Mesodermal cell (in vitro differentiated cells): ENCODE results near the gene SLIT3.

Experiments used
- H3K27ac ChIP-seq: 2 replicates; pipeline ENCODE4 v1.7.0; 2013; ENCODE audit warnings: mild to moderate bottlenecking, low read depth, low read length, moderate library complexity; ENCODE audit not compliant: severe bottlenecking
- H3K36me3 ChIP-seq: 2 replicates; pipeline ENCODE4 v1.7.1; 2013; ENCODE audit warnings: mild to moderate bottlenecking, low read length, moderate library complexity; ENCODE audit not compliant: control insufficient read depth, insufficient read depth
- H3K4me1 ChIP-seq: one replicate; pipeline ENCODE4 v1.7.1; 2013; ENCODE audit warnings: mild to moderate bottlenecking, low read length; ENCODE audit not compliant: insufficient read depth, control insufficient read depth, poor library complexity, severe bottlenecking
- H3K4me3 ChIP-seq: 2 replicates; pipeline ENCODE4 v1.7.0; 2013; ENCODE audit warnings: low read length, control low read depth, mild to moderate bottlenecking; ENCODE audit not compliant: insufficient read depth, poor library complexity, severe bottlenecking; ENCODE audit errors: extremely low read depth
- H3K9me3 ChIP-seq: 2 replicates; pipeline ENCODE4 v1.7.1; 2013; ENCODE audit warnings: mild to moderate bottlenecking, low read length, moderate library complexity; ENCODE audit not compliant: control insufficient read depth
- WGBS, 2 experiments: methylation state at CpG; one replicate each; pipeline ENCODE4 v1.1.5; 2013; ENCODE audit warnings: missing lambda C conversion rate in 2 of 2; ENCODE audit not compliant: insufficient coverage in 2 of 2; 5-methylcytosine and 5-hydroxymethylcytosine counted together

Gene SLIT3

GRCh38 chr5:169083394-169084018 lies 217.4 kb downstream of the SLIT3 start:
- peaks cover 5% of the 10 kb centered on the region for H3K4me1 ChIP-seq
- no peaks in the 10 kb centered on the region for H3K9me3 ChIP-seq
- 70 to 76% methylated on average over 6 to 8 of the region's 8 CpGs for WGBS, 2 experiments
- H3K27ac ChIP-seq = no peak overlapping the region
- no peak overlapping the region for H3K4me3 ChIP-seq
- no peaks in the 10 kb centered on the region for H3K36me3 ChIP-seq

- Histone ChIP-seq H3K4me1 (peaks cover 5% of the 10 kb centered on the region), H3K27ac (no peak overlapping the region), H3K36me3 (no peaks in the 10 kb centered on the region), H3K4me3 (no peak overlapping the region), H3K9me3 (no peaks in the 10 kb centered on the region)
- WGBS, 2 experiments = 78 to 81% methylated on average over 8 to 9 of the region's 9 CpGs
These were observed 219.8 kb downstream of the SLIT3 start for GRCh38 chr5:169081000-169081724.

GRCh38 chr5:169080448-169080911 lies 220.5 kb downstream of the SLIT3 start:
- no peak overlapping the region for H3K4me3 ChIP-seq
- H3K36me3 ChIP-seq = no peaks in the 10 kb centered on the region
- H3K9me3 ChIP-seq = no peaks in the 10 kb centered on the region
- H3K27ac ChIP-seq = no peak overlapping the region
- peaks cover 5% of the 10 kb centered on the region for H3K4me1 ChIP-seq
- 83 to 84% methylated on average over 5 to 6 of the region's 6 CpGs for WGBS, 2 experiments

GRCh38 chr5:169079697-169080096 lies 221.2 kb downstream of the SLIT3 start:
- Histone ChIP-seq H3K4me3 (no peak overlapping the region), H3K36me3 (no peaks in the 10 kb centered on the region), H3K4me1 (peaks cover 5% of the 10 kb centered on the region), H3K9me3 (no peaks in the 10 kb centered on the region), H3K27ac (no peak overlapping the region)
- 86 to 94% methylated on average over 2 of the region's 2 CpGs for WGBS, 2 experiments

GRCh38 chr5:169074839-169075238 lies 226.1 kb downstream of the SLIT3 start:
- 100% methylated on average over 1 to 2 of the region's 3 CpGs for WGBS, 2 experiments
- no peak overlapping the region for H3K27ac ChIP-seq
- H3K4me3 ChIP-seq = no peak overlapping the region
- H3K36me3 ChIP-seq = no peaks in the 10 kb centered on the region
- no peaks in the 10 kb centered on the region for H3K9me3 ChIP-seq
- no peaks in the 10 kb centered on the region for H3K4me1 ChIP-seq

GRCh38 chr5:169072233-169072632 lies 228.7 kb downstream of the SLIT3 start:
- H3K4me1 ChIP-seq = no peaks in the 10 kb centered on the region
- no peak overlapping the region for H3K4me3 ChIP-seq
- H3K9me3 ChIP-seq = no peaks in the 10 kb centered on the region
- H3K36me3 ChIP-seq = no peaks in the 10 kb centered on the region
- no peak overlapping the region for H3K27ac ChIP-seq

- 82 to 89% methylated on average over 4 of the region's 4 CpGs for WGBS, 2 experiments
- H3K9me3 ChIP-seq = no peaks in the 10 kb centered on the region
These were observed 230.5 kb downstream of the SLIT3 start for GRCh38 chr5:169070413-169070812.

GRCh38 chr5:169067751-169068173 lies 233.2 kb downstream of the SLIT3 start:
- Histone ChIP-seq H3K4me3 (no peak overlapping the region), H3K36me3 (no peaks in the 10 kb centered on the region), H3K27ac (no peak overlapping the region), H3K9me3 (no peaks in the 10 kb centered on the region), H3K4me1 (peaks cover 3% of the 10 kb centered on the region)
- WGBS, 2 experiments = no CpG with 5 or more reads among the region's 2 CpGs

More at GRCh38 chr5:169070413-169070812, 230.5 kb downstream of the SLIT3 start:
- Histone ChIP-seq H3K27ac (no peak overlapping the region), H3K4me3 (no peak overlapping the region), H3K4me1 (no peaks in the 10 kb centered on the region), H3K36me3 (no peaks in the 10 kb centered on the region)

GRCh38 chr5:169065400-169065799 lies 235.5 kb downstream of the SLIT3 start:
- peaks cover 3% of the 10 kb centered on the region for H3K4me1 ChIP-seq
- 60 to 84% methylated on average over 1 to 5 of the region's 5 CpGs for WGBS, 2 experiments
- no peaks in the 10 kb centered on the region for H3K36me3 ChIP-seq
- no peak overlapping the region for H3K4me3 ChIP-seq
- no peaks in the 10 kb centered on the region for H3K9me3 ChIP-seq
- no peak overlapping the region for H3K27ac ChIP-seq

GRCh38 chr5:169064093-169064492 lies 236.8 kb downstream of the SLIT3 start:
- Histone ChIP-seq H3K36me3 (no peaks in the 10 kb centered on the region), H3K9me3 (no peaks in the 10 kb centered on the region), H3K27ac (no peak overlapping the region), H3K4me3 (no peak overlapping the region), H3K4me1 (peaks cover 3% of the 10 kb centered on the region)
- WGBS, 2 experiments = 68 to 100% methylated on average over 1 to 3 of the region's 3 CpGs

GRCh38 chr5:169063316-169063953 lies 237.5 kb downstream of the SLIT3 start:
- Histone ChIP-seq H3K4me3 (no peak overlapping the region), H3K36me3 (no peaks in the 10 kb centered on the region), H3K4me1 (peaks cover 3% of the 10 kb centered on the region), H3K27ac (no peak overlapping the region), H3K9me3 (no peaks in the 10 kb centered on the region)
- 54 to 57% methylated on average over 1 to 7 of the region's 12 CpGs for WGBS, 2 experiments
